C4-2B (cell line): ENCODE measurements around the gene RNF217.

Experiments used
- ZFX ChIP-seq: fragments of 450-650 bp; IDR thresholded peaks from 2 replicates; pipeline ENCODE4 v1.6.1; 2017
- TF ChIP-seq, protein P1 (sequence below): fragments of 450-650 bp; conservative IDR thresholded peaks from 2 replicates; pipeline ENCODE4 v1.5.1; 2017; ENCODE audit warnings: mild to moderate bottlenecking

DNA sequence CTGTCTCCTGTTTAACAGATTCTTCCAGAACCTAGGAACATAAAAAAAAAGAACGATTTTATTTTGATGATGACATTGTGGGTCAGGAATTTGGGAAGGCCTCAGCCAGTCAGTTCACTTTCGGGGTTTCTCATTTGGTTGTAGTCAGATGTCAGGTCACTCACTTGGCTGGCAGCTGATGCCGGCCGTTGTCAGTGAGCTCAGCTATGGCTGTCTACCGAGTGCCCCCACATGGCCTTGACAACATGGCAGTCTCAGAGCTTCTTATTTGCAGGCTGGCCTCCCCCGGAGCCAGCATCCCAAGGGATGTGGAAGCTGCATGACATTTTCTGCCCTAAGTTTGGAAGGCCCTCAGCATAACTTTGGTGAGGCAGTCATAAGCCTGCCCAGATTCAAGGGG is 11.5 kb downstream of the RNF217 start:
- TF ChIP-seq, protein P1, sequence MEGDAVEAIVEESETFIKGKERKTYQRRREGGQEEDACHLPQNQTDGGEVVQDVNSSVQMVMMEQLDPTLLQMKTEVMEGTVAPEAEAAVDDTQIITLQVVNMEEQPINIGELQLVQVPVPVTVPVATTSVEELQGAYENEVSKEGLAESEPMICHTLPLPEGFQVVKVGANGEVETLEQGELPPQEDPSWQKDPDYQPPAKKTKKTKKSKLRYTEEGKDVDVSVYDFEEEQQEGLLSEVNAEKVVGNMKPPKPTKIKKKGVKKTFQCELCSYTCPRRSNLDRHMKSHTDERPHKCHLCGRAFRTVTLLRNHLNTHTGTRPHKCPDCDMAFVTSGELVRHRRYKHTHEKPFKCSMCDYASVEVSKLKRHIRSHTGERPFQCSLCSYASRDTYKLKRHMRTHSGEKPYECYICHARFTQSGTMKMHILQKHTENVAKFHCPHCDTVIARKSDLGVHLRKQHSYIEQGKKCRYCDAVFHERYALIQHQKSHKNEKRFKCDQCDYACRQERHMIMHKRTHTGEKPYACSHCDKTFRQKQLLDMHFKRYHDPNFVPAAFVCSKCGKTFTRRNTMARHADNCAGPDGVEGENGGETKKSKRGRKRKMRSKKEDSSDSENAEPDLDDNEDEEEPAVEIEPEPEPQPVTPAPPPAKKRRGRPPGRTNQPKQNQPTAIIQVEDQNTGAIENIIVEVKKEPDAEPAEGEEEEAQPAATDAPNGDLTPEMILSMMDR: no peak
- TF ChIP-seq ZFX: no peak
